Transverse colon (tissue), 4 donors: ENCODE measurements around the gene MSI2.

Experiments used
- CTCF ChIP-seq, 5 experiments: fragments of 200-600 bp in 3 of 5; fragments of 450-650 bp in 2 of 5; sonication (generic) in 3 of 5; IDR thresholded peaks; 1 replicate in 2 of 5; 2 replicates in 3 of 5; pipeline ENCODE4 v1.5.1; 2016 to 2017; ENCODE audit warnings: antibody characterized with exemption in 5 of 5, inconsistent platforms in 3 of 5, mild to moderate bottlenecking in 2 of 5, moderate library complexity in 1 of 5
- EP300 ChIP-seq: sonication (generic); formaldehyde crosslinking; IDR thresholded peaks from one replicate; pipeline ENCODE4 v1.6.1; 2017; ENCODE audit warnings: antibody characterized with exemption, low read depth
- POLR2A ChIP-seq: fragments of 450-650 bp; IDR thresholded peaks from one replicate; pipeline ENCODE4 v1.6.1; 2016; ENCODE audit warnings: antibody characterized with exemption, mild to moderate bottlenecking, moderate library complexity
- POLR2AphosphoS5 ChIP-seq, 3 donors: sonication (generic); formaldehyde crosslinking; IDR thresholded peaks; one replicate each; pipeline ENCODE4 v1.6.1; 2016; ENCODE audit warnings: antibody characterized with exemption in 3 of 3

- TF ChIP-seq POLR2AphosphoS5 (IDR thresholded peaks at IDR 0.05), result no peak
- no peak for TF ChIP-seq EP300
- TF ChIP-seq CTCF (IDR thresholded peaks at IDR 0.05), result no peak
- no peak for TF ChIP-seq POLR2A
These were observed 282.6 kb downstream of the MSI2 start for GRCh38 chr17:57538736-57539456.
